MCF 10A (cell line): ENCODE data around the gene TOLLIP. TPM values are rescaled to one million over a fixed set of nuclear protein-coding genes. Genes with fewer than 3 reads are reported as not detected.
"Not testable (repeated sequence)": the region's sequence is repeated elsewhere in the genome, so short reads cannot be mapped to it uniquely, and the experiment has no call there.

Experiments used
- BruUV-seq: library from RNA; stranded (reverse); fragments of 400-500 nt; replicated peaks from 2 replicates; lab custom pipeline; 2021; lab: Mats Ljungman, UMichigan
- CTCF ChIA-PET: fragments of 300-600 bp; sonication (Branson Sonifier 250); formaldehyde crosslinking; extraction: SDS; loops from one replicate; lab custom pipeline; 2021; ENCODE audit warnings: antibody characterized with exemption, inconsistent platforms; lab: Yijun Ruan, JAX
- POLR2A ChIA-PET: fragments of 300-600, 350-650 bp; sonication (Branson Sonifier 250); formaldehyde crosslinking; extraction: SDS; loops from one replicate; lab custom pipeline; 2020; ENCODE audit warnings: antibody characterized with exemption, inconsistent platforms; lab: Yijun Ruan, JAX
- DNase-seq: peaks from one replicate; pipeline ENCODE4 v3.0.0-alpha.2; 2018; ENCODE audit not compliant: unreplicated experiment
- H3K27ac Mint-ChIP-seq: one replicate; pipeline ENCODE4 v1.8.0; 2022; ENCODE audit warnings: mild to moderate bottlenecking, low read depth, mixed read lengths; ENCODE audit not compliant: unreplicated experiment
- H3K27me3 Mint-ChIP-seq: one replicate; pipeline ENCODE4 v1.8.0; 2022; ENCODE audit warnings: mixed read lengths; ENCODE audit not compliant: insufficient read depth, unreplicated experiment
- H3K36me3 Mint-ChIP-seq: one replicate; pipeline ENCODE4 v1.8.0; 2022; ENCODE audit warnings: mild to moderate bottlenecking, moderate library complexity, mixed read lengths; ENCODE audit not compliant: insufficient read depth, unreplicated experiment
- H3K4me1 Mint-ChIP-seq: one replicate; pipeline ENCODE4 v1.8.0; 2022; ENCODE audit warnings: mixed read lengths; ENCODE audit not compliant: insufficient read depth, unreplicated experiment
- H3K4me3 Mint-ChIP-seq: one replicate; pipeline ENCODE4 v1.8.0; 2022; ENCODE audit warnings: mild to moderate bottlenecking, moderate library complexity, mixed read lengths; ENCODE audit not compliant: unreplicated experiment
- H3K9me3 Mint-ChIP-seq: one replicate; pipeline ENCODE4 v1.8.0; 2022; ENCODE audit warnings: mixed read lengths; ENCODE audit not compliant: unreplicated experiment
- intact Hi-C: fragments of 100-400 bp; cut with micrococcal nuclease; formaldehyde crosslinking; loops from 2 replicates; pipeline ENCODE4 v1.14.1; 2022
- total RNA-seq: library from RNA; stranded (reverse); gene quantifications from 2 replicates; pipeline ENCODE4 v1.2.3, GENCODE V29; 2022
- TF ChIP-seq, protein P1 (sequence below): fragments of 200-600 bp; IDR thresholded peaks from one replicate; pipeline ENCODE4 v1.8.0; 2022; ENCODE audit warnings: antibody characterized with exemption, mild to moderate bottlenecking; ENCODE audit not compliant: unreplicated experiment

Gene TOLLIP
- total RNA-seq, 1 experiment from 2014 or later: 58.8 TPM

GRCh38 chr11:1253103-1253485 is 56.3 kb downstream of the TOLLIP start:
- DNase-seq: no peak
- intact Hi-C loops: no loop called here
- Mint-ChIP-seq H3K4me1 (no peaks in the 10 kb centered on the region), H3K4me3 (no peak overlapping the region), H3K9me3 (peaks cover 6% of the 10 kb centered on the region), H3K36me3 (no peaks in the 10 kb centered on the region), H3K27ac (no peak overlapping the region), H3K27me3 (no peaks in the 10 kb centered on the region)
- TF ChIP-seq, protein P1, sequence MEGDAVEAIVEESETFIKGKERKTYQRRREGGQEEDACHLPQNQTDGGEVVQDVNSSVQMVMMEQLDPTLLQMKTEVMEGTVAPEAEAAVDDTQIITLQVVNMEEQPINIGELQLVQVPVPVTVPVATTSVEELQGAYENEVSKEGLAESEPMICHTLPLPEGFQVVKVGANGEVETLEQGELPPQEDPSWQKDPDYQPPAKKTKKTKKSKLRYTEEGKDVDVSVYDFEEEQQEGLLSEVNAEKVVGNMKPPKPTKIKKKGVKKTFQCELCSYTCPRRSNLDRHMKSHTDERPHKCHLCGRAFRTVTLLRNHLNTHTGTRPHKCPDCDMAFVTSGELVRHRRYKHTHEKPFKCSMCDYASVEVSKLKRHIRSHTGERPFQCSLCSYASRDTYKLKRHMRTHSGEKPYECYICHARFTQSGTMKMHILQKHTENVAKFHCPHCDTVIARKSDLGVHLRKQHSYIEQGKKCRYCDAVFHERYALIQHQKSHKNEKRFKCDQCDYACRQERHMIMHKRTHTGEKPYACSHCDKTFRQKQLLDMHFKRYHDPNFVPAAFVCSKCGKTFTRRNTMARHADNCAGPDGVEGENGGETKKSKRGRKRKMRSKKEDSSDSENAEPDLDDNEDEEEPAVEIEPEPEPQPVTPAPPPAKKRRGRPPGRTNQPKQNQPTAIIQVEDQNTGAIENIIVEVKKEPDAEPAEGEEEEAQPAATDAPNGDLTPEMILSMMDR: no peak
- no TSS peak for BruUV-seq
- CTCF ChIA-PET: interaction anchor here (0.6 kb wide), 1 partner anchor 75 kb away, joined by 3 read pairs; no protein-coding TSS in a partner anchor
- POLR2A ChIA-PET: no interaction called here

GRCh38 chr11:1252371-1253102 is 56.9 kb downstream of the TOLLIP start:
- H3K4me1 Mint-ChIP-seq: no peaks in the 10 kb centered on the region
- TF ChIP-seq, protein P1: no peak
- H3K4me3 Mint-ChIP-seq: no peak overlapping the region
- H3K27ac Mint-ChIP-seq: no peak overlapping the region
- H3K36me3 Mint-ChIP-seq: no peaks in the 10 kb centered on the region
- CTCF ChIA-PET: no interaction called here
- H3K9me3 Mint-ChIP-seq: peaks cover 6% of the 10 kb centered on the region
- DNase-seq: no peak
- POLR2A ChIA-PET: no interaction called here
- BruUV-seq: no TSS peak
- intact Hi-C loops: no loop called here
- no peaks in the 10 kb centered on the region for H3K27me3 Mint-ChIP-seq

GRCh38 chr11:1251236-1251770 is 58.1 kb downstream of the TOLLIP start:
- Mint-ChIP-seq H3K9me3 (peaks cover 6% of the 10 kb centered on the region), H3K36me3 (no peaks in the 10 kb centered on the region), H3K27me3 (no peaks in the 10 kb centered on the region), H3K4me1 (no peaks in the 10 kb centered on the region), H3K27ac (no peak overlapping the region), H3K4me3 (no peak overlapping the region)
- DNase-seq: no peak
- TF ChIP-seq, protein P1: no peak
- ChIA-PET POLR2A (no interaction called here), CTCF (no interaction called here)
- no TSS peak for BruUV-seq
- intact Hi-C loops: no loop called here

DNA sequence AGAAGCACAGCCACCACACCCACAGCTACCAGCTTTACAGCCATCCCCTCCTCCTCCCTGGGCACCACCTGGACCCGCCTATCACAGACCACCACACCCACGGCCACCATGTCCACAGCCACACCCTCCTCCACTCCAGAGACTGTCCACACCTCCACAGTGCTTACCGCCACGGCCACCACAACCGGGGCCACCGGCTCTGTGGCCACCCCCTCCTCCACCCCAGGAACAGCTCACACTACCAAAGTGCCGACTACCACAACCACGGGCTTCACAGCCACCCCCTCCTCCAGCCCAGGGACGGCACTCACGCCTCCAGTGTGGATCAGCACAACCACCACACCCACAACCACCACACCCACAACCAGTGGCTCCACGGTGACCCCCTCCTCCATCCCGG is 59.0 kb downstream of the TOLLIP start:
- POLR2A ChIA-PET: not testable (repeated sequence)

GRCh38 chr11:1248951-1249350 is 60.5 kb downstream of the TOLLIP start:
- intact Hi-C loops, H3K4me1 Mint-ChIP-seq, H3K27ac Mint-ChIP-seq, BruUV-seq, POLR2A ChIA-PET, H3K36me3 Mint-ChIP-seq, DNase-seq, H3K9me3 Mint-ChIP-seq, H3K4me3 Mint-ChIP-seq, CTCF ChIA-PET, H3K27me3 Mint-ChIP-seq: not testable (repeated sequence)

More for the DNA sequence above, 59.0 kb downstream of the TOLLIP start:
- BruUV-seq, CTCF ChIA-PET, H3K27ac Mint-ChIP-seq, DNase-seq, H3K4me3 Mint-ChIP-seq, H3K27me3 Mint-ChIP-seq, H3K36me3 Mint-ChIP-seq, H3K9me3 Mint-ChIP-seq, H3K4me1 Mint-ChIP-seq, intact Hi-C loops: not testable (repeated sequence)

DNA sequence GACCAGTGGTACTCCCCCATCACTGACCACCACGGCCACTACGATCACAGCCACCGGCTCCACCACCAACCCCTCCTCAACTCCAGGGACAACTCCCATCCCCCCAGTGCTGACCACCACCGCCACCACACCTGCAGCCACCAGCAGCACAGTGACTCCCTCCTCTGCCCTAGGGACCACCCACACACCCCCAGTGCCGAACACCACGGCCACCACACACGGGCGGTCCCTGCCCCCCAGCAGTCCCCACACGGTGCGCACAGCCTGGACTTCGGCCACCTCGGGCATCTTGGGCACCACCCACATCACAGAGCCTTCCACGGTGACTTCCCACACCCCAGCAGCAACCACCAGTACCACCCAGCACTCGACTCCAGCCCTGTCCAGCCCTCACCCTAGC is 62.4 kb downstream of the TOLLIP start:
- H3K4me3 Mint-ChIP-seq, POLR2A ChIA-PET, DNase-seq, H3K27ac Mint-ChIP-seq, H3K4me1 Mint-ChIP-seq, H3K36me3 Mint-ChIP-seq, H3K9me3 Mint-ChIP-seq, intact Hi-C loops, CTCF ChIA-PET, BruUV-seq, H3K27me3 Mint-ChIP-seq: not testable (repeated sequence)

DNA sequence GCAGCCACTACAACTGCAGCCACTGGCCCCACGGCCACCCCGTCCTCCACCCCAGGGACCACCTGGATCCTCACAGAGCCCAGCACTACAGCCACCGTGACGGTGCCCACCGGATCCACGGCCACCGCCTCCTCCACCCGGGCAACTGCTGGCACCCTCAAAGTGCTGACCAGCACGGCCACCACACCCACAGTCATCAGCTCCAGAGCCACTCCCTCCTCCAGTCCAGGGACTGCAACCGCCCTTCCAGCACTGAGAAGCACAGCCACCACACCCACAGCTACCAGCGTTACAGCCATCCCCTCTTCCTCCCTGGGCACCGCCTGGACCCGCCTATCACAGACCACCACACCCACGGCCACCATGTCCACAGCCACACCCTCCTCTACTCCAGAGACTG is 63.1 kb downstream of the TOLLIP start:
- H3K27me3 Mint-ChIP-seq, POLR2A ChIA-PET, H3K27ac Mint-ChIP-seq, intact Hi-C loops, H3K36me3 Mint-ChIP-seq, CTCF ChIA-PET, H3K9me3 Mint-ChIP-seq, DNase-seq, H3K4me3 Mint-ChIP-seq, H3K4me1 Mint-ChIP-seq, BruUV-seq: not testable (repeated sequence)
